ENCODE results near the gene GPC6.

The GPC6 gene

GRCh38 chr13:93771782-93772181, 545.2 kb downstream of the GPC6 start:
- DNase-seq (ENCODE audit: low read depth in 2 of 2): no peak

GRCh38 chr13:93774506-93774905, 547.9 kb downstream of the GPC6 start:
- DNase-seq (ENCODE audit: low read depth in 2 of 2): no peak

- no peak for DNase-seq (ENCODE audit: low read depth in 2 of 2)
These were observed 548.4 kb downstream of the GPC6 start for GRCh38 chr13:93775027-93775426.

GRCh38 chr13:93775507-93776108, 549.0 kb downstream of the GPC6 start:
- no peak for DNase-seq (ENCODE audit: low read depth in 2 of 2)

- DNase-seq (ENCODE audit: low read depth in 2 of 2): no peak
These were observed 550.3 kb downstream of the GPC6 start for GRCh38 chr13:93776936-93777335.

GRCh38 chr13:93777504-93777903, 550.9 kb downstream of the GPC6 start:
- no peak for DNase-seq (ENCODE audit: low read depth in 2 of 2)

GRCh38 chr13:93778548-93778947, 551.9 kb downstream of the GPC6 start:
- no peak for DNase-seq (ENCODE audit: low read depth in 2 of 2)

GRCh38 chr13:93784191-93784590, 557.6 kb downstream of the GPC6 start:
- no peak for DNase-seq (ENCODE audit: low read depth in 2 of 2)

GRCh38 chr13:93786846-93787489, 560.4 kb downstream of the GPC6 start:
- DNase-seq (ENCODE audit: low read depth in 2 of 2): no peak

- no peak for DNase-seq (ENCODE audit: low read depth in 2 of 2)
These were observed 561.8 kb downstream of the GPC6 start for GRCh38 chr13:93788456-93788855.

GRCh38 chr13:93789058-93789457, 562.5 kb downstream of the GPC6 start:
- DNase-seq (ENCODE audit: low read depth in 2 of 2): no peak

- DNase-seq (ENCODE audit: low read depth in 2 of 2): no peak
These were observed 567.7 kb downstream of the GPC6 start for GRCh38 chr13:93794197-93794885.

- DNase-seq (ENCODE audit: low read depth in 2 of 2): no peak
These were observed 570.9 kb downstream of the GPC6 start for GRCh38 chr13:93797463-93797862.

GRCh38 chr13:93800342-93800741, 573.7 kb downstream of the GPC6 start:
- no peak for DNase-seq (ENCODE audit: low read depth in 2 of 2)

GRCh38 chr13:93805736-93806135, 579.1 kb downstream of the GPC6 start:
- DNase-seq (ENCODE audit: low read depth in 2 of 2): no peak

- DNase-seq (ENCODE audit: low read depth in 2 of 2): no peak
These were observed 580.3 kb downstream of the GPC6 start for GRCh38 chr13:93806861-93807260.

- no peak for DNase-seq (ENCODE audit: low read depth in 2 of 2)
These were observed 583.7 kb downstream of the GPC6 start for GRCh38 chr13:93810264-93810663.

GRCh38 chr13:93811071-93811737, 584.6 kb downstream of the GPC6 start:
- no peak for DNase-seq (ENCODE audit: low read depth in 2 of 2)

GRCh38 chr13:93811738-93812112, 585.1 kb downstream of the GPC6 start:
- DNase-seq (ENCODE audit: low read depth in 2 of 2): no peak

GRCh38 chr13:93814658-93815057, 588.1 kb downstream of the GPC6 start:
- no peak for DNase-seq (ENCODE audit: low read depth in 2 of 2)

GRCh38 chr13:93818345-93818744, 591.7 kb downstream of the GPC6 start:
- no peak for DNase-seq (ENCODE audit: low read depth in 2 of 2)

GRCh38 chr13:93819331-93819890, 592.8 kb downstream of the GPC6 start:
- no peak for DNase-seq (ENCODE audit: low read depth in 2 of 2)
